ENCODE data around the gene SERPINA6.

GRCh38 chr14:94334872-94335271 is 11.7 kb upstream of the SERPINA6 start:
- TF ChIP-seq POLR2A (IDR thresholded peaks at IDR 0.05; ENCODE audit: low read depth, low read length) (no peak), TAF1 (IDR thresholded peaks at IDR 0.05; ENCODE audit: low read depth, low read length) (no peak), POU2F2 (IDR thresholded peaks at IDR 0.05; ENCODE audit: low read depth, low read length) (no peak), POLR2AphosphoS5 (IDR thresholded peaks at IDR 0.05; ENCODE audit: low read depth, low read length) (no peak)

Measured in GM12891 (cell line).